ENCODE measurements around the gene UNC93A.

UNC93A gene

GRCh38 chr6:167338541-167339117, 47.5 kb downstream of the UNC93A start:
- Histone ChIP-seq H3K4me3 (replicated peaks; ENCODE audit: low read depth, low read length) (no peak overlapping the region), H3K36me3 (ENCODE audit: control insufficient read depth, insufficient read depth, low read length) (no peaks in the 10 kb centered on the region), H3K27me3 (replicated peaks; ENCODE audit: control insufficient read depth, insufficient read depth, low read length) (peaks cover 3% of the 10 kb centered on the region)
- no peak for TF ChIP-seq CTCF (IDR thresholded peaks at IDR 0.05; ENCODE audit: insufficient read depth, low read length, poor library complexity, severe bottlenecking)
- DNase-seq (ENCODE audit: extremely low read depth, insufficient read length) = no peak

GRCh38 chr6:167341038-167341583, 50.0 kb downstream of the UNC93A start:
- H3K4me3 ChIP-seq (replicated peaks; ENCODE audit: low read depth, low read length) = no peak overlapping the region
- TF ChIP-seq CTCF (IDR thresholded peaks at IDR 0.05; ENCODE audit: insufficient read depth, low read length, poor library complexity, severe bottlenecking) = no peak

GRCh38 chr6:167341665-167342655, 50.8 kb downstream of the UNC93A start:
- H3K4me3 ChIP-seq (replicated peaks; ENCODE audit: low read depth, low read length) = no peak overlapping the region
- no peaks in the 10 kb centered on the region for H3K36me3 ChIP-seq (ENCODE audit: control insufficient read depth, insufficient read depth, low read length)
- TF ChIP-seq CTCF (IDR thresholded peaks at IDR 0.05; ENCODE audit: insufficient read depth, low read length, poor library complexity, severe bottlenecking) = no peak
- peaks cover 3% of the 10 kb centered on the region for H3K27me3 ChIP-seq (replicated peaks; ENCODE audit: control insufficient read depth, insufficient read depth, low read length)
- DNase-seq (ENCODE audit: extremely low read depth, insufficient read length) = no peak

More at GRCh38 chr6:167341038-167341583, 50.0 kb downstream of the UNC93A start:
- Histone ChIP-seq H3K36me3 (ENCODE audit: control insufficient read depth, insufficient read depth, low read length) (no peaks in the 10 kb centered on the region), H3K27me3 (replicated peaks; ENCODE audit: control insufficient read depth, insufficient read depth, low read length) (peaks cover 3% of the 10 kb centered on the region)
- no peak for DNase-seq (ENCODE audit: extremely low read depth, insufficient read length)

- H3K27me3 ChIP-seq (replicated peaks; ENCODE audit: control insufficient read depth, insufficient read depth, low read length) = peaks cover 3% of the 10 kb centered on the region
- DNase-seq (ENCODE audit: extremely low read depth, insufficient read length) = no peak
- H3K36me3 ChIP-seq (ENCODE audit: control insufficient read depth, insufficient read depth, low read length) = no peaks in the 10 kb centered on the region
- H3K4me3 ChIP-seq (replicated peaks; ENCODE audit: low read depth, low read length) = no peak overlapping the region
- TF ChIP-seq CTCF (IDR thresholded peaks at IDR 0.05; ENCODE audit: insufficient read depth, low read length, poor library complexity, severe bottlenecking) = no peak
Measured at GRCh38 chr6:167342879-167343610, 51.9 kb downstream of the UNC93A start.

- Histone ChIP-seq H3K4me3 (replicated peaks; ENCODE audit: low read depth, low read length) (no peak overlapping the region), H3K36me3 (ENCODE audit: control insufficient read depth, insufficient read depth, low read length) (no peaks in the 10 kb centered on the region), H3K27me3 (replicated peaks; ENCODE audit: control insufficient read depth, insufficient read depth, low read length) (peaks cover 3% of the 10 kb centered on the region)
- TF ChIP-seq CTCF (IDR thresholded peaks at IDR 0.05; ENCODE audit: insufficient read depth, low read length, poor library complexity, severe bottlenecking) = no peak
- DNase-seq (ENCODE audit: extremely low read depth, insufficient read length) = no peak
Measured at GRCh38 chr6:167345348-167345747, 54.2 kb downstream of the UNC93A start.
